GM19438 (cell line): ENCODE data around the gene DCPS.

ENCODE experiments used
- ATAC-seq: cut with Tn5 transposase; IDR thresholded peaks from one replicate; pipeline ENCODE4 v1.9.1; 2021; ENCODE audit warnings: low read depth; ENCODE audit not compliant: unreplicated experiment

The DCPS gene

DNA sequence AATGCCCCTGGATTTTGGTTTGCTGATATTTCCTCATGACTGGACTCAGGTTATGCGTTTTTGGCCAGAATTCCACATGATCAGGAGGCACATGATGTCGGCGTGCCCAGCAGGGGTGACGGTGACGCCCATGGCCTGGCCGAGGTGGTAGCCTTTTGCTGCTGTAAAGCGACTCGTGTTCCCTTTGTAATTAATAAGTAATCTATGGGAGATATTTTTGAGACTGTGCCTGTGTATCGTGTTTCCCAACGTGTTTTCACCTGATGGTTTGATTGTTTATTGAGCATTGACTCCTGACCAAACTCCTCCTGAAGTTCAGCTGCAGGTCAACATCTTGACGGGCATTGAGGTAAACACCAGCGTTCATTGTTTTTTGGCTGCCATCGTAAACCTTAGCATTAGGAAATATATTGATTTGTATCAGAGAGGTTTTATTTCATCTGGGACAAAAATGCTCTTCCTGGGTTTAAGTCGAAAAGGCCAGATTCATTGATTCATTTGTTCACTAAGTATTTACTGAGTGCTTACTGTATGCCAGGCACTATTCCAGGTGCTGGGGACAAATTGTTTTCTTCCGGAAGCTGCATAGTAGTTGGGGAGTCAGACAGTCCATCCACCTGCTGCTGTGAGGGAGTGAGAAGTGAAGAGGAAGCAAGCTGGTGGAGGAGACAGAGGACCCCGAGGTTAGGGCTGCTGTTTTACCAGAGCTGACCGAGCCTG, 23.6 kb downstream of the DCPS start:
- no peak for ATAC-seq

DNA sequence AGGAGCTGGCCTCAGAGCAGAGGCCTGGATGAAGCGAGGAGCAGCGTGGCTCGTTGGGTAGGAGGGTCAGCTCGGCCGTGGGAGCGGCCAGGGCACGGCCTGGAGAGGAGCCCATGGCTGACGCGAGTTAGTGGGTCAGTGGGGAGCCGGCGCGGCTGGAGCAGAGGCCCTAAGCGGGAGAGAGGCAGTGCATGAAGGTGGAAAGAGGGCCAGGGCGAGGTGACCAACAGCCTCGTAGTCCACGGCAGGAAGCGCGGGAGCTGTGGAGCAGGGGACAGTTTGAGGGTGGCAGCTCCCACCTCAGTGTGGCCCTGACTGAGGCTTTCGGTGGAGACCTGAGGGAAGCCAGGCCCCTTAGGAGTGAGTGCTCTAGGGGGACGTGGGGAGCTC, 24.1 kb downstream of the DCPS start:
- no peak for ATAC-seq

DNA sequence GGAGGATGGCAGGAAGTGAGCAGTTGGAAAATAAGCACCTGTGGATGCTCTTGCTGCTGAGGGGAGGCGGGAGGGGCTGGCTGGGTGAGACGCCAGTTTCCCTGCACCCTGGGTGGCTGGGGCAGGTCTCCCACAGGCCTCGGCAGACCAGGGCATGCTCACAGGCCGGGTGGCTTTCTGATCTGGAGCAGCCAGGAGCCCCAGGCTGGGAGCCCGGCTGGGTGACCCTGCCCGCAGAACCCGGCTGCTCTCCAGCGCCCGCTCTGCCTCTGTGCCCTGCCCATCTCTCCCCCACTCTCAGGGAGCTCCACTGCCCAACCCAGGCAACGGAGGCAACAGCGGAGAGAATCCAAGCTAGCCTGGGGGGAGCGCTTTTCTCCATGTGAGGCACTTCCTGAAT, 24.6 kb downstream of the DCPS start:
- ATAC-seq = no peak

- no peak for ATAC-seq
Observed at GRCh38 chr11:126328938-126329643, 25.2 kb downstream of the DCPS start.

GRCh38 chr11:126329644-126330211, 25.9 kb downstream of the DCPS start:
- no peak for ATAC-seq

- ATAC-seq = no peak
Observed at GRCh38 chr11:126331286-126331685, 27.4 kb downstream of the DCPS start.

- no peak for ATAC-seq
Observed at GRCh38 chr11:126332221-126332711, 28.4 kb downstream of the DCPS start.

DNA sequence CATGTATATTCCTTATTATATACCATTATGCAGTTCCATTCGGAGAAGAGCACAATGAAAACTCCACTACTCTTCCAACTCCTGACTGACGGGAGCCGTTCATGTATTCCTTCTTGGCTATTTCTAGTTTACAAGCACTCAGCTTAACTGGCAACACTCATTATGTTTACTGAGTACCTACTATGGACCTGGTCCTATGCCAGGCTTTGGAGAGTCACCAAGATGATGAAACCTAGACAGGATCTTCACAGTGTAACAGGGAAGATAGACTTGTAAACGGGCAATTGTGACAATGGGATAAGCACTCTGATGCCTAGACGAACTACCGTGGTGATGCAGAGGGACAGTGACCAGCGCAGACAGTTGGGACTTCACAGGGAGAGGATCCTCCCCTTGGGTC, 29.3 kb downstream of the DCPS start:
- no peak for ATAC-seq

DNA sequence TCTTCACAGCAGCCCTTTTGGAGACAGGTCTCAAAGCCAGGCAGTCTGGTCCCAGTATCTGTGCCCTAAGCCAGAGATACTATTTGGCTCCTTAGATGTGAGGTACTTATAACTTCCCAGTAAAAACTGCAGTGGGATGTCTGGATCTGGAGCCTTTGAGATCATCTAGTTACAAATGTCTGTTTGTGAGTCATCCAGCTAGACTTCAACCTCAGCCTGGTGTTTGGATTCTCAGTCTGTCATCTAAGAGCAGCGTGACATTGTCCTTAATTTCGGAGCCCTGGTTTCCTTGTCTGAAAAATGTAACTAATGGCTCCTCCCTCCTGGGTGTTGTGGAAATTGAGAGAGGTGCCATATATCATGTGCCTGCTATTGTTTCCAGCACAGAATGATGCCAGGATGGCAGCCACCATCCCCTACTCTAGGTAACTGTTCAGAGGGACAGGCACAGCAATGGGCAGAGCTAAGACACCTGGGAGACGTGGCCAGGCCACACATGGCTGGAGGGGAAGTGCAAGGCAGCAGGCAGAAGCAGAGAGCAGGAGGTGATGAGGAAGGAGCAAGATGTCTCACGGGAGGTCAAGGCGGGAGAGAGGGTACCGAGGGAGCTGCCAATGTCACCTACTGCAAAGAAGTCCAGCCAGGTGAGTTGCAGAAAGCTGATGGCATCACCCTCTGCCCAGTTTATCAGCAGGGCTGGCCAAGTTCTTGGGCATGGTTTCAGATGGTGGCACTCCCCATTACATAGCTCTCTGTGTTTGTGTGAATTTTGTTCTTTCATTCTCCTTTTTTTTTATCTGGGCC, 31.0 kb downstream of the DCPS start:
- ATAC-seq = no peak

DNA sequence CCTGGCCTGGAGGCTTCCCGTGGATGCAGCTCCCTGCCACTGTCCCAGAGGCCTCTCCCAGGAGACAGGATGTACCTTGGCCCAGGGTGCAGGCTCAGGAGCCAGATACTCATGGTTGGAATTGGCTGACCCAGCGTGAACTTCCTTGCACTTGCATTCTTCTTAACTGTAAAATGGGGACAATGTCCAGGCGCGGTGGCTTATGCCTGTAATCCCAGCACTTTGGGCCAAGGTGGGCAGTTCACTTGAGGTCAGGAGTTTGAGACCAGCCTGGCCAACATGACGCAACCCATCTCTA, 31.6 kb downstream of the DCPS start:
- no peak for ATAC-seq

- ATAC-seq = no peak
Observed at GRCh38 chr11:126336138-126336541, 32.3 kb downstream of the DCPS start.

GRCh38 chr11:126336671-126337101, 32.8 kb downstream of the DCPS start:
- ATAC-seq = no peak

DNA sequence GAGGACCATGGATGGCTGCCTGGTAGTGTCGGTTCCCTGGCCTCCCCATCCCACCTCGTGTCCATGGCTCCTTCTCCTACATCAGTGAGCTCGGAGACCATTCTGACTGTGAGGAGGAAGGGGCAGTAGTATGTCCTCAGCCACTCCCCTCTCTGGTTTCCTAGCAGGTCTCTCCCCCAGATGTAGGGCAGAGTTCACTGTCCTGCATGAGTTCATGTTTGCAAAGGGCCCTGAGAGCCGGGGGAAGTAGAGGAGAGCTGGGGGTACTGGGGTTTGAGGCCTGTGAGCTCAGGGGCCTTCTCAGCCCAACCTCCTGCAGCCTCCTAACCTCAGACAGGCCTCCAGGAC, 33.2 kb downstream of the DCPS start:
- ATAC-seq = no peak

- no peak for ATAC-seq
Observed at GRCh38 chr11:126337474-126338241, 33.8 kb downstream of the DCPS start.

- ATAC-seq = no peak
Observed at GRCh38 chr11:126338346-126339055, 34.6 kb downstream of the DCPS start.

DNA sequence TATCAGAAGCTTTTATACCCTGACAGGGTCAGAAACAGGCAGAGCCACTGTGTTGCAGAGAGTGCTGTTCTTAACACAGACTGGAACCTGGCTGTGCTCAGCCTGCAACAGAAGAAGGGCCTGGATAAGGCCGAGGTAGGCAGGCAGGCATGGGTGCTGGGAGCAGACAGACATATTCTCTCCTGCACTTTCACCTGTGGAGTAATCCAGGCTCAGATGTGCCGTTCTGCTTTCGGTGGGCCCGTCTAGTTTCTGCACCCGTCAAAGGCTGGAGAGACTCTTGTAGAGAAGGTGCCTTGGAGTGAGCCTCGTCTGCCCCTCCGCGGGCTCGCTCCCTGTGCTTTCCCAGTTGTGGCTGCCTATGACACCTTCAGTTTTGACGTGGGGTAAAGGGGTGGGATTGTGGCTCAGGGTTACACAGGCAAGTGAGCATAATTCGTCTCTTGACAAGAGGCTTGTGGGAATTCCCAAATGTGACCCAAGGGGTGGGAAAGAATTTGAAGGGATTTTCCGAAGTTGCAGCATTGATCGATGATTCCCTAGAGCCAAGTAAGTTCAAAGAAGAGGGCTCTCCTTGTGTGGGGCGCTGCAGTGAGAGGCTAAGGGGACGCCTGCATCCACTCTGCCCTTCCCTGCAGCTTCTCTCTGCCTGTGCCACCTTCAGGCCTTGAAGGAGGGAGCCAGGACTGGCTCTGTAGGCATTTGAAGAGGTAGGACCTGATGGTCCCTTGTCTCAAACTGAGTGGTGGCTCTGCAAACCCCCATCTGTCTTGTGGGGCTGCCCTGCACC, 35.4 kb downstream of the DCPS start:
- ATAC-seq = no peak

GRCh38 chr11:126339863-126340434, 36.1 kb downstream of the DCPS start:
- ATAC-seq = no peak

DNA sequence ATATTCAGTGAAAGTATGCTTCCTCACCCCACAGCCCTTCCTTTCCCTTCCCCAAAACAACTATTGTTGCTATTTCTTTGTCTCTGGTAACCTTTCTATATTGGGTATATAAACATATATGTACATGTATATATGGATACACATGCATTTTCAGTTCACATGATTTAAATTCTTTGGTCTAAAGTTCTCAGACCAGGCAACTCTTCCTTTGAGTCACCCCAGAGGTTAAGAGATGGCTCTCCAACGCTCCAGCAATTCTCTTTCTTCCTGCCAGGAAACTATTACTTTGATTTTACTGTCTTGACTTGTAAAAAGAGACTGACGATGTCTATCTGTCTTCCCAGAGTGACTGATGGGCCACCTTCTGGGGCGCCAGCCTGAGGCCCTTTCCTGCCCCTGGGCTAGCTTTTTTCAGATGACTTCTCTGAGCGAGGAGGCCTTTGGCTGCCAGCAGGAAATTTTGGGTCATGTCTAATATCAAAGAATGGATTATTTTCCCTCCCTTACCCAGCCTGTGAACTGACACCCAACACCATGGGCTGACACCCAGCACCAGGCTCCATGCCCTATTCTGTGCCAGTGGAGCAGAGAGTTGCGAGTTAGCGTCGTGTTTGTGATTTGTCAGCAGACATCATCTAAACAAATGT, 37.2 kb downstream of the DCPS start:
- ATAC-seq = no peak
